ENCODE results near the gene TNFRSF17.

The TNFRSF17 gene

GRCh38 chr16:12009462-12009861 is 44.5 kb downstream of the TNFRSF17 start:
- no peak for DNase-seq

- DNase-seq = no peak
Observed at GRCh38 chr16:12009922-12010321, 44.9 kb downstream of the TNFRSF17 start.

- DNase-seq = no peak
Observed at GRCh38 chr16:12010388-12011251, 45.6 kb downstream of the TNFRSF17 start.

- no peak for DNase-seq
Observed at GRCh38 chr16:12011565-12011964, 46.6 kb downstream of the TNFRSF17 start.

- no peak for DNase-seq
Observed at GRCh38 chr16:12016291-12016947, 51.4 kb downstream of the TNFRSF17 start.

GRCh38 chr16:12017558-12017957 is 52.5 kb downstream of the TNFRSF17 start:
- no peak for DNase-seq
